SJCRH30 (cell line): ENCODE data around the gene ZNF195. TPM values are rescaled to one million over a fixed set of nuclear protein-coding genes. Genes with fewer than 3 reads are reported as not detected.

ENCODE experiments used
- total RNA-seq: library from RNA; depleted of rRNA; stranded (reverse); fragments of >200 nt; shearing (Covaris generic); gene quantifications from 2 replicates; pipeline ENCODE4 v1.2.3, GENCODE V29; 2014; rRNA removed

ZNF195 gene
- total RNA-seq, 1 experiment from 2014 or later, result 44.8 TPM

Other genes with a start within 250 kb of the ZNF195 start
- gene OSBPL5, start 213.8 kb downstream of the ZNF195 start, total RNA-seq, result 6.7 and 8.4 TPM in 2 replicates
- not detected in 2 replicates for gene MRGPRG, start 160.3 kb downstream of the ZNF195 start, total RNA-seq
- gene MRGPRE, start 146.7 kb downstream of the ZNF195 start, total RNA-seq, result not detected in 2 replicates